Measurements from ENCODE around the gene SAFB.

SAFB gene

DNA sequence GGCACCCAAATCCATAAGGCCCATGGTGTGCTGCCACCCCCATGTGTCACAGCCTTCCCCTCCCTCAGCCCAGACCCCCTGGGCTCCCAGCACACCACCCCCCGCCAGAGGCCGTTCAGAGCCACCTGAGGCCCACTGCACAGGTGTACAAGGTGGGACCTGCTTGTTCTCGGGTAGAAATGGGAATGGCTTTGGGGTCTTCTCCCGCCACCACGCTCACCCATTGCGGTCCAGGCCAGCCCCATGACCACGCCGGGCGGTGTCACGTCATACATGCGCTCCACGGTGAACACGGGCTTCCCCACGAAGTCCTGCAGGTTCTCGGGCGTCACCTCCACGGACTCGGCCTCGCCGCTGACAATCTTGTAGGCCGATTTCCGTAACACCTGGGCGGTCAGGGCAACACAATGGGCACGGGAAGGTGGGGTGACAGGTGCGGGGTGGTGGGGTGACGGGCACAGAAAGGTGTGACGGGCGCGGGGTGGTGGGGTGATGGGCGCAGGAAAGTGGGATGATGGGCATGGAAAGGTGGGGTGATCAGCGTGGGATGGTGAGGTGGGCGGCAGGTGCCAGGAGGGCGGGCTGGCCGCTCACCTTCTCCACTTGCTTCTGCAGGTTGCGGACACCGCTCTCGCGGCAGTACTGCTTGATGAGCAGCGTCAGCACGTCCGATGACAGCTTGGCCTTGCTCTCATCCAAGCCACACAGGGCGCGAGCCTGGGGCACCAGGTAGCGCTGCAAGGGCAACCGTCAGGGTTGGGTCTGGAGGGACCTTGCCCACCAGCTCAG, 71.5 kb downstream of the SAFB start:
- ATAC-seq, result no peak

GRCh38 chr19:5694956-5695648, 72.2 kb downstream of the SAFB start:
- TF ChIP-seq ZC3H10 (CRISPR knock-in tag; IDR thresholded peaks at IDR 0.05) (no peak), POU6F1 (CRISPR knock-in tag; IDR thresholded peaks at IDR 0.05; ENCODE audit: borderline replicate concordance, low read depth) (no peak), ARNTL (CRISPR knock-in tag; IDR thresholded peaks at IDR 0.05; ENCODE audit: borderline replicate concordance, low read depth) (no peak), PATZ1 (CRISPR knock-in tag; IDR thresholded peaks at IDR 0.05; ENCODE audit: borderline replicate concordance) (no peak), BACH2 (CRISPR knock-in tag; IDR thresholded peaks at IDR 0.05; ENCODE audit: borderline replicate concordance) (no peak), GLIS3 (CRISPR knock-in tag; IDR thresholded peaks at IDR 0.05) (no peak), TOX (CRISPR knock-in tag; IDR thresholded peaks at IDR 0.05; ENCODE audit: borderline replicate concordance) (no peak), TCF4 (CRISPR knock-in tag; IDR thresholded peaks at IDR 0.05; ENCODE audit: borderline replicate concordance) (no peak), ZNF565 (CRISPR knock-in tag; conservative IDR thresholded peaks at IDR 0.05; ENCODE audit: low read depth) (no peak), TSHZ2 (CRISPR knock-in tag; IDR thresholded peaks at IDR 0.05) (no peak), OSR1 (CRISPR knock-in tag; IDR thresholded peaks at IDR 0.05) (no peak), ESRRG (CRISPR knock-in tag; IDR thresholded peaks at IDR 0.05) (no peak), SNAI2 (CRISPR knock-in tag; IDR thresholded peaks at IDR 0.05) (no peak), ZFP30 (CRISPR knock-in tag; IDR thresholded peaks at IDR 0.05) (no peak), ZNF70 (CRISPR knock-in tag; IDR thresholded peaks at IDR 0.05) (no peak), CSRNP3 (CRISPR knock-in tag; IDR thresholded peaks at IDR 0.05) (no peak), ISL1 (CRISPR knock-in tag; IDR thresholded peaks at IDR 0.05) (no peak), CREB5 (CRISPR knock-in tag; IDR thresholded peaks at IDR 0.05; ENCODE audit: low read depth) (no peak), PPARA (CRISPR knock-in tag; IDR thresholded peaks at IDR 0.05; ENCODE audit: borderline replicate concordance) (no peak)
- no peak for ATAC-seq

More for the DNA sequence above, 71.5 kb downstream of the SAFB start:
- TF ChIP-seq ZNF565 (CRISPR knock-in tag; conservative IDR thresholded peaks at IDR 0.05; ENCODE audit: low read depth) (no peak), ARNTL (CRISPR knock-in tag; IDR thresholded peaks at IDR 0.05; ENCODE audit: borderline replicate concordance, low read depth) (no peak), OSR1 (CRISPR knock-in tag; IDR thresholded peaks at IDR 0.05) (no peak), PATZ1 (CRISPR knock-in tag; IDR thresholded peaks at IDR 0.05; ENCODE audit: borderline replicate concordance) (no peak), ZFP30 (CRISPR knock-in tag; IDR thresholded peaks at IDR 0.05) (no peak), ESRRG (CRISPR knock-in tag; IDR thresholded peaks at IDR 0.05) (no peak), GLIS3 (CRISPR knock-in tag; IDR thresholded peaks at IDR 0.05) (no peak)
